Upper lobe of right lung (tissue), 1 donor: ENCODE data around the gene IQGAP1. TPM values are rescaled to one million over a fixed set of nuclear protein-coding genes. Genes with fewer than 3 reads are reported as not detected.
"Not testable (repeated sequence)": the region's sequence is repeated elsewhere in the genome, so short reads cannot be mapped to it uniquely, and the experiment has no call there.

ENCODE experiments used
- ATAC-seq: fragments of 200-7000 bp; cut with Tn5 transposase; one replicate; pipeline ENCODE4 v1.9.1; 2020; ENCODE audit warnings: mild to moderate bottlenecking, moderate library complexity
- DNase-seq: peaks from one replicate; pipeline ENCODE4 v3.0.0-alpha.2; 2020
- H3K27ac ChIP-seq: fragments of 200-600 bp; one replicate; pipeline ENCODE4 v1.8.0; 2022
- H3K27me3 ChIP-seq: fragments of 200-600 bp; one replicate; pipeline ENCODE4 v1.8.0; 2022; ENCODE audit warnings: mild to moderate bottlenecking
- H3K36me3 ChIP-seq: fragments of 200-600 bp; one replicate; pipeline ENCODE4 v1.8.0; 2022
- H3K4me1 ChIP-seq: fragments of 200-600 bp; one replicate; pipeline ENCODE4 v1.8.0; 2022
- H3K4me3 ChIP-seq: fragments of 200-600 bp; one replicate; pipeline ENCODE4 v1.8.0; 2022; ENCODE audit warnings: mild to moderate bottlenecking
- H3K9me3 ChIP-seq: fragments of 200-600 bp; one replicate; pipeline ENCODE4 v1.8.0; 2022
- CTCF ChIP-seq: fragments of 200-600 bp; IDR thresholded peaks from one replicate; pipeline ENCODE4 v1.8.0; 2022; ENCODE audit warnings: antibody characterized with exemption
- intact Hi-C: fragments of 100-400 bp; cut with DNase I; formaldehyde crosslinking; loops from one replicate; pipeline ENCODE4 v1.11.0; 2022
- total RNA-seq: library from RNA; stranded (reverse); fragmentation: NEBNext Ultra II Directional; extraction: Animal tissue kit (Norgen Biotek cat#: 25700); gene quantifications from one replicate; pipeline ENCODE4 v1.2.1, GENCODE V29; 2021
- donor health status: DM: no; HTN: yes; CAD: no; lungs with severe emphysema.

IQGAP1 gene
- total RNA-seq, 1 donor from 2014 or later, result 256 TPM

GRCh38 chr15:90407336-90407735 lies 19.3 kb downstream of the IQGAP1 start:
- H3K4me3 ChIP-seq, result no peak overlapping the region
- no peaks in the 10 kb centered on the region for H3K9me3 ChIP-seq
- H3K27ac ChIP-seq, result peak overlapping the region; percentile 51
- H3K36me3 ChIP-seq, result no peaks in the 10 kb centered on the region
- ATAC-seq (no peak), DNase-seq (no peak)
- TF ChIP-seq CTCF, result no peak
- peaks cover 77% of the 10 kb centered on the region for H3K4me1 ChIP-seq
- intact Hi-C loops, result no loop called here
- no peaks in the 10 kb centered on the region for H3K27me3 ChIP-seq

GRCh38 chr15:90407871-90408317 lies 19.9 kb downstream of the IQGAP1 start:
- DNase-seq, result no peak
- Histone ChIP-seq H3K36me3 (no peaks in the 10 kb centered on the region), H3K27me3 (no peaks in the 10 kb centered on the region), H3K27ac (peak overlapping the region; percentile 51), H3K4me1 (peaks cover 77% of the 10 kb centered on the region), H3K4me3 (no peak overlapping the region), H3K9me3 (no peaks in the 10 kb centered on the region)
- TF ChIP-seq CTCF, result no peak
- intact Hi-C loops, result no loop called here
- ATAC-seq, result peak; percentile 66

GRCh38 chr15:90408657-90409056 lies 20.6 kb downstream of the IQGAP1 start:
- DNase-seq, result no peak
- H3K27ac ChIP-seq, result peak overlapping the region; percentile 51
- TF ChIP-seq CTCF, result no peak
- no peak overlapping the region for H3K4me3 ChIP-seq
- H3K9me3 ChIP-seq, result no peaks in the 10 kb centered on the region
- intact Hi-C loops, result no loop called here
- H3K27me3 ChIP-seq, result no peaks in the 10 kb centered on the region
- H3K36me3 ChIP-seq, result no peaks in the 10 kb centered on the region
- no peak for ATAC-seq
- H3K4me1 ChIP-seq, result peaks cover 77% of the 10 kb centered on the region

GRCh38 chr15:90409587-90409986 lies 21.5 kb downstream of the IQGAP1 start:
- H3K9me3 ChIP-seq, DNase-seq, ATAC-seq, H3K27me3 ChIP-seq, H3K36me3 ChIP-seq, intact Hi-C loops, H3K4me3 ChIP-seq, H3K27ac ChIP-seq: not testable (repeated sequence)
- peaks cover 82% of the 10 kb centered on the region for H3K4me1 ChIP-seq

GRCh38 chr15:90410316-90410715 lies 22.3 kb downstream of the IQGAP1 start:
- H3K27me3 ChIP-seq, intact Hi-C loops, H3K9me3 ChIP-seq, H3K36me3 ChIP-seq, H3K27ac ChIP-seq, H3K4me3 ChIP-seq, DNase-seq, ATAC-seq: not testable (repeated sequence)
- peaks cover 80% of the 10 kb centered on the region for H3K4me1 ChIP-seq

GRCh38 chr15:90411176-90411575 lies 23.1 kb downstream of the IQGAP1 start:
- intact Hi-C loops, result no loop called here
- Histone ChIP-seq H3K27me3 (no peaks in the 10 kb centered on the region), H3K36me3 (no peaks in the 10 kb centered on the region), H3K4me3 (no peak overlapping the region), H3K9me3 (no peaks in the 10 kb centered on the region), H3K27ac (peak overlapping the region; percentile 80), H3K4me1 (peaks cover 74% of the 10 kb centered on the region)
- no peak for TF ChIP-seq CTCF
- ATAC-seq, result no peak
- no peak for DNase-seq
